Mucosa of stomach (tissue), 1 donor: Measurements from ENCODE around the gene RAD18.

Experiments used
- H3K27me3 ChIP-seq: one replicate; pipeline ENCODE4 v1.7.0; 2013; ENCODE audit warnings: mild to moderate bottlenecking, low read length; ENCODE audit not compliant: control insufficient read depth, insufficient read depth
- H3K36me3 ChIP-seq: one replicate; pipeline ENCODE4 v1.7.0; 2013; ENCODE audit warnings: low read length; ENCODE audit not compliant: control insufficient read depth, insufficient read depth
- H3K4me1 ChIP-seq: one replicate; pipeline ENCODE4 v1.7.0; 2013; ENCODE audit warnings: mild to moderate bottlenecking, low read length; ENCODE audit not compliant: control insufficient read depth, insufficient read depth
- H3K4me3 ChIP-seq: one replicate; pipeline ENCODE4 v1.7.0; 2013; ENCODE audit warnings: low read length
- H3K9ac ChIP-seq: one replicate; pipeline ENCODE4 v1.7.0; 2013; ENCODE audit warnings: mild to moderate bottlenecking, low read length, moderate library complexity
- H3K9me3 ChIP-seq: one replicate; pipeline ENCODE4 v1.7.0; 2013; ENCODE audit warnings: mild to moderate bottlenecking, low read length, moderate library complexity; ENCODE audit not compliant: control insufficient read depth
- donor health status: Pancreatic carcinoma.

RAD18 gene

GRCh38 chr3:8984081-8984480, 20.8 kb upstream of the RAD18 start:
- no peaks in the 10 kb centered on the region for H3K9me3 ChIP-seq
- H3K27me3 ChIP-seq, result no peaks in the 10 kb centered on the region
- H3K9ac ChIP-seq, result no peak overlapping the region
- H3K36me3 ChIP-seq, result no peaks in the 10 kb centered on the region
- peaks cover 30% of the 10 kb centered on the region for H3K4me1 ChIP-seq
- no peak overlapping the region for H3K4me3 ChIP-seq

GRCh38 chr3:8983591-8983990, 20.3 kb upstream of the RAD18 start:
- Histone ChIP-seq H3K9ac (no peak overlapping the region), H3K4me3 (no peak overlapping the region), H3K4me1 (peaks cover 30% of the 10 kb centered on the region), H3K9me3 (no peaks in the 10 kb centered on the region), H3K27me3 (no peaks in the 10 kb centered on the region), H3K36me3 (no peaks in the 10 kb centered on the region)

GRCh38 chr3:8983026-8983425, 19.8 kb upstream of the RAD18 start:
- Histone ChIP-seq H3K4me3 (no peak overlapping the region), H3K4me1 (peaks cover 30% of the 10 kb centered on the region), H3K36me3 (no peaks in the 10 kb centered on the region), H3K9me3 (no peaks in the 10 kb centered on the region), H3K9ac (no peak overlapping the region), H3K27me3 (no peaks in the 10 kb centered on the region)

- H3K9me3 ChIP-seq, result no peaks in the 10 kb centered on the region
- no peak overlapping the region for H3K4me3 ChIP-seq
- no peak overlapping the region for H3K9ac ChIP-seq
- no peaks in the 10 kb centered on the region for H3K27me3 ChIP-seq
- H3K4me1 ChIP-seq, result peaks cover 25% of the 10 kb centered on the region
- H3K36me3 ChIP-seq, result no peaks in the 10 kb centered on the region
Observed at GRCh38 chr3:8982509-8982908, 19.2 kb upstream of the RAD18 start.

GRCh38 chr3:8981700-8982099, 18.4 kb upstream of the RAD18 start:
- no peaks in the 10 kb centered on the region for H3K27me3 ChIP-seq
- peaks cover 23% of the 10 kb centered on the region for H3K4me1 ChIP-seq
- H3K4me3 ChIP-seq, result no peak overlapping the region
- H3K9me3 ChIP-seq, result no peaks in the 10 kb centered on the region
- H3K36me3 ChIP-seq, result no peaks in the 10 kb centered on the region
- no peak overlapping the region for H3K9ac ChIP-seq

- Histone ChIP-seq H3K4me1 (peaks cover 23% of the 10 kb centered on the region), H3K4me3 (no peak overlapping the region), H3K36me3 (no peaks in the 10 kb centered on the region), H3K27me3 (no peaks in the 10 kb centered on the region), H3K9me3 (no peaks in the 10 kb centered on the region), H3K9ac (no peak overlapping the region)
Observed at GRCh38 chr3:8981296-8981695, 18.0 kb upstream of the RAD18 start.

- Histone ChIP-seq H3K36me3 (no peaks in the 10 kb centered on the region), H3K9me3 (no peaks in the 10 kb centered on the region), H3K4me3 (no peak overlapping the region), H3K27me3 (no peaks in the 10 kb centered on the region), H3K9ac (no peak overlapping the region), H3K4me1 (peaks cover 23% of the 10 kb centered on the region)
Observed at GRCh38 chr3:8980756-8981257, 17.5 kb upstream of the RAD18 start.

- H3K27me3 ChIP-seq, result no peaks in the 10 kb centered on the region
Observed at GRCh38 chr3:8979262-8979661, 16.0 kb upstream of the RAD18 start.

GRCh38 chr3:8978551-8978950, 15.3 kb upstream of the RAD18 start:
- Histone ChIP-seq H3K9me3 (no peaks in the 10 kb centered on the region), H3K9ac (no peak overlapping the region), H3K4me1 (peaks cover 13% of the 10 kb centered on the region), H3K36me3 (no peaks in the 10 kb centered on the region), H3K27me3 (no peaks in the 10 kb centered on the region), H3K4me3 (no peak overlapping the region)

More at GRCh38 chr3:8979262-8979661, 16.0 kb upstream of the RAD18 start:
- Histone ChIP-seq H3K4me3 (no peak overlapping the region), H3K4me1 (peaks cover 20% of the 10 kb centered on the region), H3K9me3 (no peaks in the 10 kb centered on the region), H3K36me3 (no peaks in the 10 kb centered on the region), H3K9ac (no peak overlapping the region)

- Histone ChIP-seq H3K36me3 (no peaks in the 10 kb centered on the region), H3K9ac (no peak overlapping the region), H3K27me3 (no peaks in the 10 kb centered on the region), H3K4me3 (no peak overlapping the region), H3K4me1 (no peaks in the 10 kb centered on the region), H3K9me3 (no peaks in the 10 kb centered on the region)
Observed at GRCh38 chr3:8976540-8977182, 13.4 kb upstream of the RAD18 start.

GRCh38 chr3:8975081-8976020, 12.1 kb upstream of the RAD18 start:
- no peaks in the 10 kb centered on the region for H3K9me3 ChIP-seq
- H3K36me3 ChIP-seq, result no peaks in the 10 kb centered on the region
- no peak overlapping the region for H3K4me3 ChIP-seq
- no peaks in the 10 kb centered on the region for H3K4me1 ChIP-seq
- H3K27me3 ChIP-seq, result no peaks in the 10 kb centered on the region
- H3K9ac ChIP-seq, result no peak overlapping the region

- H3K9me3 ChIP-seq, result no peaks in the 10 kb centered on the region
- no peak overlapping the region for H3K9ac ChIP-seq
- no peaks in the 10 kb centered on the region for H3K27me3 ChIP-seq
- no peaks in the 10 kb centered on the region for H3K36me3 ChIP-seq
- H3K4me1 ChIP-seq, result peaks cover 2% of the 10 kb centered on the region
- no peak overlapping the region for H3K4me3 ChIP-seq
Observed at GRCh38 chr3:8974458-8974857, 11.2 kb upstream of the RAD18 start.
